Measurements from ENCODE around the gene NBEAL2. TPM values are rescaled to one million over a fixed set of nuclear protein-coding genes. Genes with fewer than 3 reads are reported as not detected.

Gene NBEAL2, protein sequence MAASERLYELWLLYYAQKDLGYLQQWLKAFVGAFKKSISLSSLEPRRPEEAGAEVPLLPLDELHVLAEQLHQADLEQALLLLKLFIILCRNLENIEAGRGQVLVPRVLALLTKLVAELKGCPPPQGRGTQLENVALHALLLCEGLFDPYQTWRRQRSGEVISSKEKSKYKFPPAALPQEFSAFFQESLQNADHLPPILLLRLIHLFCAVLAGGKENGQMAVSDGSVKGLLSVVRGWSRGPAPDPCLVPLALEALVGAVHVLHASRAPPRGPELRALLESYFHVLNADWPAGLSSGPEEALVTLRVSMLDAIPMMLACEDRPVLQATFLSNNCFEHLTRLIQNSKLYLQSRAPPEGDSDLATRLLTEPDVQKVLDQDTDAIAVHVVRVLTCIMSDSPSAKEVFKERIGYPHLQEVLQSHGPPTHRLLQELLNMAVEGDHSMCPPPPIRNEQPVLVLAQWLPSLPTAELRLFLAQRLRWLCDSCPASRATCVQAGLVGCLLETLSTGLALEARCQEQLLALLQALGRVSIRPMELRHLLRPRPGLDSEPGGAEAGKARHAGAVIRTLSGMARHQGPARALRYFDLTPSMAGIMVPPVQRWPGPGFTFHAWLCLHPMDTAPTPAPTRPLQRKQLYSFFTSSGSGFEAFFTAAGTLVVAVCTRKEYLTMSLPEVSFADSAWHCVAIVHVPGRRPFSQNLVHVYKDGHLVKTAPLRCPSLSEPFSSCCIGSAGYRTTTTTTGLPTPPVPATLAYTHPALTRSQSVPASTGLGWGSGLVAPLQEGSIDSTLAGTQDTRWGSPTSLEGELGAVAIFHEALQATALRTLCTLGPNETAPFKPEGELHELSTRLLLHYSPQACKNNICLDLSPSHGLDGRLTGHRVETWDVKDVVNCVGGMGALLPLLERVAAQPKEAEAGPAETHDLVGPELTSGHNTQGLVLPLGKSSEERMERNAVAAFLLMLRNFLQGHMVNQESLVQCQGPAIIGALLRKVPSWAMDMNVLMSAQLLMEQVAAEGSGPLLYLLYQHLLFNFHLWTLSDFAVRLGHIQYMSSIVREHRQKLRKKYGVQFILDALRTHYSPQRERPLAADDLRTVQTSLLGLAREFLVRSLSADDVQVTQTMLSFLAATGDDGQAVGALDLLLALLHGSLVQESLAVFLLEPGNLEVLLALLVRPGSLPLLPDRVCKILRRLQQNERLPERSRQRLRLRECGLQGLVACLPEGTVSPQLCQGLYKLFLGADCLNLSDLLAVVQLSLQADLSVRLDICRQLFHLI (N-terminal part only)
- polyA plus RNA-seq (2014; cell fraction: cytosol; rRNA removed) = 16.6 and 28.4 TPM in 2 replicates
- 172 and 188 TPM in 2 replicates for polyA plus RNA-seq (2014; cell fraction: nucleus; rRNA removed)

DNA sequence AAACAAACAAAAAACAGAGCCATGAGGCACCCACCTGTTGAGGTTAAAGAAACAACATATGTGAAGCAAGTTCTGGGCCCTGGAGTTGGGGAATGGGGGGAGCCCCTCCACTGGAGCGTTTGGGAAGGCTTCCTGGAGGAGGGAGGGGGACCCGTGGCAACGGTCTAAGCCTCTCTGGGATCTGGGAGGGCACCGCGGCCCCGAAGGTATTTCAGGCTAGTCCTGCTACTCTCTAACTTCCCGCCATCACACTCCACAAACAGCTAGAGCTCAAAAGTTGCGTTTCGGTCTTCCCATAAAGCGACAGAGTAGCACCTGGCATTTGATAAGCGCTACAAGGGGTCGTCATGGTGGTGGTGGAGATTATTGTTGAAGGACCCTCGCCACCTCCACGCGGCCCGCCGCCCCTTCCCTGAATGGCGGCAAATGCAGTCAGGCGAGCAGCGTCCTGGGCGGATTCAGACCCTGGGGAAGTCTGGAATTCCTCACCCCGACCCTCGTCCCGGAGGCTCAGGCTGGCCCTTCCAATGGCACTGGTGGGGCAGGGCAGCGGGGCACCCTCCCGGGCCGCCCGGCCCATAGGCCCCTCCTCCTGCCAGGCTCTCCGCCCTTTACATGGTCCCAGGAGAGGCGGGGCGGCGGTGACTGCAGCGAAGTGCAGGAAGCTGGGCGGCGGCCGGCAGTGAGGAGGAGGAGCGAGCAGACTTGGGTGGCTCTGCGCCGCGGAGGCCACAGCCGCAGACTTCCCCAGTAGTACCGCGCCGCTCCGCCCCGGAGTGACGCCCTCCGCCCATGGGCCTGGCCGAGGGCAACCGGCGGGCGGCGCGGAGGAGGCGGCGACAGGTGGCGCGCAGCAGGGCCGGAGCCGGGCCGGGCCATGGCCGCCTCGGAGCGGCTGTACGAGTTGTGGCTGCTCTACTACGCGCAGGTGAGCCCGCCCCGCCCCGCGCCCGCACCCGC lies at the start of gene NBEAL2:
TSS of gene NBEAL2 (plus strand) at position 682 of the 960 bp plus-strand sequence. CDS start at position 878, 196 bp downstream.
- DNase-seq (ENCODE audit: low spot score) = peak; percentile 91

DNA sequence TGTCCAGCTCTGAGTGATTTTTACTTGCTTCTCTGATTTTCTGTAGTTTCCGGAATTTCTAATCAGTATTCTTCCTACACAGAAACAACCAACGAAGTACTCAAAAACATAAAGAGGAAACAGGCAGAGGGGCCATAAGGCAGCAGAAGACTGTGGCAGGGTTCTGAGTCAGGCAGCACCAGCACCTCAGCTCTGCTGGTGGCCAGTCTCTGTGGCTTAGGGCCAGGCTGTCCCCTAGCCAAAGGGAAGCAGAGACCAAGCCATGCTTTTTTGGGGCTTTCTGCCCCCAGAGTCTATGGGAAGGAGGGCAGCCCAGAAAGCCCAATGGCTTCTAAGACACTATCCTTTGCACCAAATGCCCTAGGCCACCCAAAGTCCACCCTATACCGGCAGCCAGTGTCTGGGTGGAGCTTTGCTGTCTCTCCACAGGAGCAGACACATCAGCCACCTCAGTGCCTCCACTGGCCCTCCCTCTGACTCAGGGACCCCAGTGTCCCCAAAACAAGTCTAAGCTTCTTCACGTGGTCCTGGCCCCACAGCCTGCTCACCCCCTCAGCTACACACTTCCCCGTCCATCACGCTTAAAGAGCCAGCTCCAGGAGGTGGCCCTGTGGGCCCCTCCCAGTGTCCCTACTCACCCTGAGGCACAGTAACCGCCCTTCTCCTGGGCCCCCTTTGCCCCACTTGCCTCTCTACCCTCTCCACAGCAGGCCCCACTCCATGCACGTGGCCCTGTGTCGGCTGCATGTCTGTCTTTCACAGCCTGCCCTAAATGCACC lies 49.1 kb upstream of the NBEAL2 start:
- DNase-seq (ENCODE audit: low spot score) = no peak

DNA sequence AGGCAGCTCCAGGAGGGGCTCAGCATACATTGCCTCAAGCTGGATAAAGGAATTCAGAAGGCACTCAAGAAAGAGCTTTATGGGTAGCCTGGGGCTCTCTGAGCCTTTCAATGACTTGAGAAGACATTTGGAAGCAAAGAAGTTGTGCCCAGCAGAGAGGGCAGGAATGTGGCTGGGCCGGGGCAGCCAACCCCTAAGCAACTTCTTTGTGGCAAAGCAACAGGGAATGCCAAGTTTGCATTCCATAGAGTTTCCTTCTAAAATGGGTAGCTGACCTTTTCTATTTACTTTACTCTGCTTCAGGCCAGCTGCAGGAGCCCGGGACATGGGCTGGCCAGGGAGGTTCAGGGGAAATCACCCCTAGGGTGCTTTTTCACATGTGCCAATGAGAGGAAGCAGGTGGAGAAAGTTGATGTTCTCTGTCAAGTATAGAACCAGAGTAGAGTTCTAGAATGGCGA lies 48.5 kb upstream of the NBEAL2 start:
- DNase-seq (ENCODE audit: low spot score) = no peak

DNA sequence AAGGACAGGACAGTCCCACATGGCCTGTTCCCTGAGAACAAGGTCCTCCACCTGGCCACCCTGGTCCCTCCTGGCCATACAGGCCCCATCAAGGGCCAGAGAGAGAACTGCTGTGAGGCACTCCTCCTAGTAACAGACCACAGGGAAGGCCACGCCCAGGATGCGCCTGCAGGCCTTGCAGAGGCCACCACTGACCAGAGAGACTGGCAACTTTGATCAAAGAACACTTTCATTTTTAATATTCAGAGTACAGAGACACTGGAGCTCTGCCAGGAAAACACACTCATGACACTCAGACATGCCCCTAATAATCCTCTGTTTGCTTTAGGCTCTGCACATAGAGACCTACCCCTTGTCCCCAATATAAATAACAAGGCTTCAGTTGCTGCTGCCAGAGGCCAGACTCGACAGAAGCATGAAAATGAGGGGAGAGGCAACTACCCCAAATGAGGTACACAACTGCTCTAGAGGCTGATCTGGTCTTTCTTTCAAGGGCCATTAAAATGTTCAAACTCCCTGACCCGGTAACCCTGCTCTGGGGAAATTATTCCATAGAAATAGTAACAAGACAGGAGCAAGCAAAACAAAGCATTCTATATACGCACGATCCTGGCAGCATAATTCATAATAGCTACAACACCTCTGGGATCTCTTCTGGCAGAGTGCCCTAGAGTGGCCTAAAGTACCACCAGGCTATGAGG lies 47.7 kb upstream of the NBEAL2 start:
- no peak for DNase-seq (ENCODE audit: low spot score)

DNA sequence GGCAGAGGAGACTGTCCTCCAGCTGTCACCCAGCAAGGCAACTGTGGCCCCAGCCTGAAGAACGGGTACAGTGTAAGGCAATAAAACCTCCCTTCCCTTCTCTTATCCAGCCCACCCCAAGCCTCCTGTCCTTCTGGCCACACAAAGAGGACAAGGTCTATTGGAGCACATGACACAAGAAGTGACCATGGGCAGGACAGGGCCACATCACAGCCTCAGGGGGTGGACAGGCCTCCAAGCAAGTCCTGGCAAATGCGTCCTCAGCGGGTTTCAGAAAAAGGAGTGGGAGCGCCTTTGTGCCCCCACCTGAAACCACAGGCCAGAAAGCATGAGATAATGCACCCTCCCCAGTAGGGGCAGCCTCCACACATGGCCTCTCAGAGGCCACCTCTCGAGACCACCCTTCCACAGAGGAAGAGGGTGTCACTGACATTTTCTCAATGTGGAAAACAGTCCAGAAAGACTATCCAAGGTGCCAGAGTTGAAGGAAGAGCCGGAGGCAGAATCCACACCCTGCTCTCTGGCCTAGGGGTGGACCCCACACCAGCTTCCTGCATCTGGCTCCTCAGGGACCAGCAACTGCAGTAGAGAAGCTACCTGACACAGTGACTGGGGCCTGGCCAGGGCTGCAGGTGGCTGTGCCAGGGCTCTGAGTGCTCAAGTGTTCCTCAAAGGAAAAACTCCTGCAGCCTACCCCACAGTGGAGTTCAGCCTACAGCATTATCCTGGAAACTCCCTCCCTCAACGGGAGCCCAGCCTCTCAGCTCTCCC lies 46.8 kb upstream of the NBEAL2 start:
- no peak for DNase-seq (ENCODE audit: low spot score)

DNA sequence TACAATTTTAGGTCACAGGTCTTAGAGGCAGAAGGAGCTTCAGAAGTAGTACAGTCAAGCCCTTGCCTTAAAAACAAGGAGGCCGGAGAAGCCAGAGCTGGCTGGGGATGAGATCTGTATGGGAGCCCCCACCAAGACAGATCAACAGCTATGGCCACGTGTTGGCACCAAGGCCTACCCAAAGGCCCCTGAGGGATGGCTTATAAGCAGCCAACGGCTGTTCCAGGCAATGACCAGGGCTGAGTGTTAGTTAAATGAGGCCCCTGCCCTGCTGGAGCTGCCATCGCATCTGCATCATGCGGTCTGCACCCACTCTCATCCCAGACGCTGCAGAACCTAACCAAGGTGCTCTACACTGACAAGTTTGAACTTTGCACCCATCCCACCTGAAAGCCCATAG lies 46.2 kb upstream of the NBEAL2 start:
- no peak for DNase-seq (ENCODE audit: low spot score)

DNA sequence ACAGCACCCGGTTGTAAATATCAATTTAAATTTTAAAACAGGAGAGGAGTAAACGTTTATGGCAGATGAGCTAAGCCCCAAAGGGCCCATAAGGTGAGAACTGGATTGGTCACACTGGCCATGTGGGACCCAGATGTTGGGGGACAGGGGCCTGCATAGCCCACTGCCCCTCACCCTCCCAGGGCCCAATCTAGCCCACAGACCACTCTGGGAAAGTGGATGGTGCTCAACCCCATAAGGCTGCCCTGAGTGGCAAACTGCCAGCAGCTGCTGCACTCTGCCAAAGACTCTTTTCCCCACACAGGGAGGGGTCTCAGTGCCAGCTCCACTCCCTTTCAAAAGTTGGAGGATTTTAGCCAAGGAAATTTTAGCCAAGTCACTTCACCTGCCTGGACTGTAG lies 45.4 kb upstream of the NBEAL2 start:
- DNase-seq (ENCODE audit: low spot score) = no peak

DNA sequence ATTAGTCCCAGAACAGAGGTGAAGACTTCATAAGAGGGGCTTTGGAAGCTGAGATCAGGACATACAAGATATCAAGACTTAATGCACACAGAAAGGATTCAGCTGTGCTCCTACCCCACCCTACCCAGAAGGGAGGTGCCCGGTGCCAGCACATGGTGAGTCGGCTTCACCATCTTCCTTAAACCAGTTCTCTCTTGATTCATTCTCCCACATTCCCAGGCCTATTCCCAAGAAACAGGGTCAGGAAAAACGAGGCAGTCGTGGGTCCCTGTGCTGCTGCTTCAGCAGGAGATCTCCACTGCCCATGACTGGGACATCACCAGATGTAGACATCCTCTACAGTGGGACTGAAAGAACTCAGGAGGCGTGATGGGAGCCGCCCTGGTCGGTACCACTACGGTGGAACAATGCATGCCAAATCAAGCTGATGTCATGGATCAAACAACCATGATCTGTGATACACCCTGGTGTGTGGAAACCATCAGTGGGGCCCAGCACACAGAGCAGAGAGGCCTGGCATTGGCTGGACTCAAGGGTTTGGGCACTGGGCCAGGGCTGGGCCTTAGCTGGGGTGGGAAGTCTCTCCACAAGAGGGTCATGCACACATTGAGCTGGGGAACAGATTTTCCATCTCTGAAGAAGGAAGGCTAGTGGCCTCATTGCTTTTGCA lies 44.8 kb upstream of the NBEAL2 start:
- no peak for DNase-seq (ENCODE audit: low spot score)

DNA sequence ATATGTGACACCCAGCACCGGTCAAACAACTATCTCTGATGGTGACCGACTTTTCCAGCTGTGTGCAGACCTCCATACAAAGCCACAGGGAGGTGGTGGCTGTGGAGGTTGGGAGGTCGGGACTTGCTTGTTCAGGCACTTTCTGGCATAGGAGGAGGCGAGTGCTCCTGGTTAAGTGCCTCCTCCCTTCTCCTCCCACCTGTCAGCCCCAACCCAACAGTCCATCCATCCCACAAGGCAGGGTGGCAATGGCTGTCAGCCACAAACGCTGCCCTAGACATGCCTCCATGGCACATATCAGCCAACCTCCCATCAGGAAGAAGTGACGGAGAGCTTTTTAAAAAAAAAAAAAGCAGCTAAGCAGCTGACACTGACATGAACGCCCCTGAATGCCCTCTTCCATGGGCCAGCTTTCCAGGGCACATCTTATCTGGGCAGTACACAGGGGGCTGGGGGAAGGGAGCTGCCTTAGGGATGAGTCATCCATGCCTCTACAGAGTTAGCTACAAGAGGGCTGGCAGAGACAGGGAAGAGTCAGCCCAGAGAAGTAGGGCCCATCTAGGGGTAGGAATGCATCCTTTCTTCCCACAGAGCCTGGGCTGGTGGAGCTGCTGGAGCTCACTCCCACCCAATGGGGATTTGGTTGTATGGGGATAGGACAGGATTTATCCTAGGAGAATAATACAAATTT lies 44.2 kb upstream of the NBEAL2 start:
- no peak for DNase-seq (ENCODE audit: low spot score)

DNA sequence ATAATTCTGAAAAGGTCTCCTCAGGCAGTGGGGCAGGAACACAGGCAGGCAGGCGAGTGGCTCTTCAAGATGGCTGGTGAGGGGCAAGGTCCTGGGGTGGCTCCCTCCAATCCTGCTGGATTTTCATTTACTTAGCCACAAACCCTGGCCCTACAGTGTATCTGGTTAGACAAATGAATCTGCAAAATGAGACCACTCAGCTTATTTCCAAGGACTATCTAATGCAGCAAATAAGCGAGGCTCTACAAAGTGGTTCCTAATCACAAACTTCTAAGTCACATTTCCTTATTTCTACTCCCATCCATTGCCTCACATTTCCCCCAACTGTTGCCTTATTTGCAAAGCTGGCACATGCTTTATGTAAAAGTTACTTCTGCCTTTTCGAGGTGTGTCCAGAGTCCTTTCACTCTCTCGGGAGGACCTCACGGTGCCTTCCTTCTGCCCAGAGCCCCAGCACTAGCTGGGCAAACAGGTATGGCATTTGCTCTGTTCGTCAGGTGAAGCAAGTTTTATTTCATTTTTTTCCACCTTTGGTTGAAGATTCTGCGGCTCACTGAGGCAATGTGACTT lies 43.4 kb upstream of the NBEAL2 start:
- no peak for DNase-seq (ENCODE audit: low spot score)

DNA sequence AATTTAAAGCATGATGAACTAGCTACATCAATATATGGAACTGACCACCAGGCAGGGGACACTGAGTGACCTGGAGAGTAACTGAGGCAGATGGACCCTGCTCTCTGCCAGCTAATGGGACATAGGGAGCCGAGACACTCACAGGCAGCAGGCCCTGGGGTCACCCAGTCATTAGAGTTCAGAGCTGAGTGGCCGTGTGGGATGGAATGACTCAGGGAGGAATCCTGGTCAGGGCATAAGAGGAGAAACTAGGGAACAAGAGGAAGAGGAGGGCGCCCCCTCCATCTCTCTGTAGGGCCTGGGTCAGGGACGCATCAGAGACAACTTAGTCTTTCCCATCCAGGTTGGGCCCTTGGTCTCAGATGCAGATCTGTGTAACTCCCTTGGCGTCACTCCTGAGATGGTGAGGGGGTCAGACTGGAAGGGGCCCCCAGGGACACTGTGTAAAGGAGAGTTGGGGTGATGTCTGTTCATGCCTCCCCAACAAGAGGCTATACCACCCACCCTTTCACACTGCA lies 42.7 kb upstream of the NBEAL2 start:
- DNase-seq (ENCODE audit: low spot score) = no peak

DNA sequence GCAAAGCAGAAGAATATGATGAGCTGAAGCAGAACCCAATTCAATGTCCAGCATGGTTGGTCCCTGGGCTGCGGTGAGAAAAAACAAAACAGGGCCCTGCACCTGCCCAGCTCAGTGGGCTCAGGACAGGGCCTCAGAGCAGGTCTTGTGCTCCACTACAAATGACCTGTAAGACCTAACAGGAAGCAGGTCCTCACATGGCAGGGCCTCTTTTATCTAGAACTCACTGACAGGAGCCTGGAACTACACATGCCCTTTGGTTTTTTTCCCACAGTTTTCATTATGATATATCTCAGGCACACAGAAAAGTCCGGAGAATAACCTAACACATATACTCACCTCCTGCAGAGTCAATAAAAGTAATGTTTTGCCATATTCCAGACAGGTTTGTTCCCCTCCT lies 41.3 kb upstream of the NBEAL2 start:
- DNase-seq (ENCODE audit: low spot score) = no peak

DNA sequence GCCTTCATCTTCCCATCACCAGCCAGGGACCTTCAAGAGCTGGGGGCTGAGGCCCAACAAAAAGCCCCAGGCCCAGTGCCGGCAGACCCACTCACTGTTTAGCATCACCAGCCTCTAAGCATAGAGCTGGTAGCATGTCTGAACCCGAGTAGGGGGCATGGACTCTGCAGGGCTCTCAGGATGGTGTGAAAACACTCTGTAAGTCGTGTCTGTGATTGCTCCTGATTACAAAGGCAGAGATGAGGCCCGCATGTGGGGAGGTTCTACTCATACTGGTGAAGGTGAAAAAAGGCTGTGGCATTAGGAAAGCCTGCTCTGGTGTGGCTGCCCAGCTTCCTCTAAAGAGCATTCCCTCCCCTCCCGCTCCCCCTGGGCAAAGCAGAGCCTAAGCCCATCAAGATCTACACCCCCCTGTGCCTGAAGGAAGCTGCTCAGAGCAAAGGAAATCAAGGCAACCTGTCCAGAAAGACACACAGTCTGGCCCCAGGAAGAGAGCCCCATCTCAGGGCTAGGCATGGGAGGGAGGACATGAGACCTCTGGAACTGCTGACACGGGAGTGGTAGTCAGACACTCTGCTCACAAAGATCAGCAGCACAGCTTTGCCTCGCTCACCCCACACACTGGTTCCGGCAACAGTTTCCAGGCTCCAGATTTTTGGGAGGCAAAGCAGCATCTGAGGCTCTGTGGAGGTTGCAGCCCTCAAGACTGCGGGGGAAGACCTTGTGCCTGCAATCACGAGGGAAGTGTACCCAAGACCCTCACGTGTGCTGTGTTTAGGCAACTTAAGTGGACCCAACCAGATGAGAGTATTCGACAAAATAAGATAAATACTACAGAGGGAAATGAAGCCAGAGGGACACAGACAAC lies 39.7 kb upstream of the NBEAL2 start:
- no peak for DNase-seq (ENCODE audit: low spot score)

DNA sequence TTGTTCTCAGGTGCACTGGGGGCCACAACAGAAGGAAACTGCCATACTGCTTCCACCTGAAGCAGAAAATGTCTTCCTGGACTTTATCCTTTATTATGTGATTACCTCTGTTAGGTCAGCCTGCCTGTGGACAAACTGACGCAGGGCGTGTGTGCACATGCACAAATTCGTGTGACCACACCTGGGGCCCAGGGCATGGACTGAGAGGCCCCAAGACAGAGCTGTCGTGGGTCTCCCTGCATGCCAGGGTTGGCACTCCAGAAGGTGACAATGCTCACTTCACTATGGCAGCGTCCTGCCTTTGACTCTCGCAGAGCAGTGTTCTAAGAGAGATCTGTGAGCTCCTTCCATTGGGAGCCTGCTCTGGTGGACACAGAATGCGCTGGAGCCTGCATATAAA lies 37.4 kb upstream of the NBEAL2 start:
- DNase-seq (ENCODE audit: low spot score) = no peak

DNA sequence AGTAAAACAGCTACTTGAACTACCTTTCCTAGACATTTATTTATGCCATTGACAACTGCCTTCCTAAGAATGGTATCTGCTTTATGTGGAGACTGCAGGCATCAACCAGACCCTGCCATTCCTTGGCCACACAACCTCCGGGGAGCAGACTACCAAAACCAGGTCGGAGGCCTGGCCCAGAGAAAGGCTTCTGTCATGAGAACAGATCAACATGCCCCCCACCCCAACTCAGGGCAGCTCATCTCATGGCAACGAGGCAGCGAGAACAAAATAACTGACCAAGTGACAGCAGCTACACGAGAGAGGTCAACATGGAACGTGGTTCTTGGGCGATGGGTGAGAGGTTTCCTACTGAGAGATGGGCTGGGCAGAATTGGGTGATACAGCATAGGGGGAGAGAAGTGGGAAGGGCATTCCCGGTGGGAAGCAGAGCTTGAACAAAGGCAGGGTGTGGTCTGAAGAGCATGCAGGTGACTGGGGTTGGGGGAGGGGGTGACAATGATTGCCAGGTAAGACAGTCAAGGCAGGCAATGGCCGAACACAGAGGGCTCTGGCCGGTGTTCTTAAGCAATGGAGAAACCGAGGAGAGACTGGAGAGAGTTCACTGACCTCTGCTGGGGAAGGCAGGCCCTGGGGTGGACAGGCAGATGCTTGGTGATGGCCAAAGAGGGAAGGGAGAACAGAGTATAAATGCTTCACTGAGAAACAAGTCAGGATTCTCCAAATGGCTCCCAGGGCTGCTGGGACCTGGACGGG lies 36.8 kb upstream of the NBEAL2 start:
- no peak for DNase-seq (ENCODE audit: low spot score)

All from SK-N-DZ (cell line).